ENCODE data around the gene MUC2. TPM values are rescaled to one million over a fixed set of nuclear protein-coding genes. Genes with fewer than 3 reads are reported as not detected.

Gene MUC2
- polyA plus RNA-seq, 3 donors, result not detected

DNA sequence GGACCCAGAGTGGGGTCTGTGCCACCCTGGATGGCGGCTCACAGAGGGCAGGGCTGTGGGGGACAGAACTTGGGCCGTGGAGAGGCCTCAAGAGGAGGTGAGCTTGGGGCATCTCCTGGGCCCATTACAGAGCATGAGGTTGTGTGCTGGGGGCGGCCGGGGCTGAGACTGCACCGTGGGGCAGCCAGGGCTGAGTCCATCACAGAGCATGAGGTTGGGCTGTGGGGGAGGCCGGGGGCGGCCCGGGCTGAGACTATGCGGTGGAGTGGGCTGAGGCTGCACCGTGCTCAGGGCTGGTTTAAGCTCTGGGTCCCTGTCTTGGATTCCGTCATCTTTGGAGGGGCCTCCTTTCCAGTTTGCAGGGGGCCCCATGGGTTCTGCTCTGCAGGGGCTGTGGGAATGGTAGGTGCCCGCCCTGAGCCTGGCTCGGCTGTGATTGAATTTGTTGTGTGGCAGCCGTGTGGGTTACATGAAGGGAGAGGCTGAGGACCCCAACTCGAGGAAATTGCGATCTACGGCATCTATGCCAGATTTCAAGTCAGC, 45.0 kb downstream of the MUC2 start:
- no peak overlapping the region for H3K27ac Mint-ChIP-seq
- no peaks in the 10 kb centered on the region for H3K27me3 ChIP-seq (ENCODE audit: control insufficient read depth in 2 of 2, insufficient read depth in 2 of 2, low read length in 2 of 2)
- no peaks in the 10 kb centered on the region for H3K4me1 Mint-ChIP-seq
- no peak overlapping the region for H3K4me3 Mint-ChIP-seq
- H3K27ac ChIP-seq (ENCODE audit: low read depth in 1 of 2, low read length in 2 of 2), result no peak overlapping the region
- WGBS (ENCODE audit: insufficient coverage), result 94% methylated on average over 15 of the region's 17 CpGs
- peaks cover 3 to 8% (median 3%) of the 10 kb centered on the region in 3 donors for H3K27me3 Mint-ChIP-seq (ENCODE audit: low read depth in 3 of 3)
- intact Hi-C loops (cut with micrococcal nuclease), result no loop called here
- no peaks in the 10 kb centered on the region for H3K4me1 ChIP-seq (ENCODE audit: control insufficient read depth in 1 of 2, insufficient read depth in 2 of 2, low read length in 2 of 2)
- no peak overlapping the region for H2AFZ ChIP-seq (ENCODE audit: insufficient read depth, low read depth, low read length, poor library complexity, severe bottlenecking)
- no peak overlapping the region for H3K4me2 ChIP-seq (replicated peaks; ENCODE audit: extremely low read depth, low read length, poor library complexity, severe bottlenecking)
- H3K9me3 ChIP-seq (replicated peaks in 1 of 2; ENCODE audit: control insufficient read depth in 1 of 2, insufficient read depth in 1 of 2, low read length in 2 of 2), result no peaks in the 10 kb centered on the region
- no peaks in the 10 kb centered on the region for H4K20me1 ChIP-seq (ENCODE audit: insufficient read depth, low read length)
- no peak for DNase-seq
- H3K4me3 ChIP-seq (replicated peaks in 1 of 3; ENCODE audit: low read depth in 2 of 3, low read length in 3 of 3), result no peak overlapping the region
- TF ChIP-seq CTCF (IDR thresholded peaks at IDR 0.05), result no peak
- no peak overlapping the region for H3K9ac ChIP-seq (ENCODE audit: insufficient read depth, low read length, poor library complexity, severe bottlenecking)
- no peaks in the 10 kb centered on the region for H3K79me2 ChIP-seq (ENCODE audit: insufficient read depth, low read length)
- no peaks in the 10 kb centered on the region for H3K36me3 Mint-ChIP-seq
- peaks cover 0 to 5% (median 2%) of the 10 kb centered on the region in 7 donors for H3K9me3 Mint-ChIP-seq
- no peaks in the 10 kb centered on the region for H3K36me3 ChIP-seq (replicated peaks in 1 of 2; ENCODE audit: control insufficient read depth in 1 of 2, insufficient read depth in 2 of 2, low read length in 2 of 2)

DNA sequence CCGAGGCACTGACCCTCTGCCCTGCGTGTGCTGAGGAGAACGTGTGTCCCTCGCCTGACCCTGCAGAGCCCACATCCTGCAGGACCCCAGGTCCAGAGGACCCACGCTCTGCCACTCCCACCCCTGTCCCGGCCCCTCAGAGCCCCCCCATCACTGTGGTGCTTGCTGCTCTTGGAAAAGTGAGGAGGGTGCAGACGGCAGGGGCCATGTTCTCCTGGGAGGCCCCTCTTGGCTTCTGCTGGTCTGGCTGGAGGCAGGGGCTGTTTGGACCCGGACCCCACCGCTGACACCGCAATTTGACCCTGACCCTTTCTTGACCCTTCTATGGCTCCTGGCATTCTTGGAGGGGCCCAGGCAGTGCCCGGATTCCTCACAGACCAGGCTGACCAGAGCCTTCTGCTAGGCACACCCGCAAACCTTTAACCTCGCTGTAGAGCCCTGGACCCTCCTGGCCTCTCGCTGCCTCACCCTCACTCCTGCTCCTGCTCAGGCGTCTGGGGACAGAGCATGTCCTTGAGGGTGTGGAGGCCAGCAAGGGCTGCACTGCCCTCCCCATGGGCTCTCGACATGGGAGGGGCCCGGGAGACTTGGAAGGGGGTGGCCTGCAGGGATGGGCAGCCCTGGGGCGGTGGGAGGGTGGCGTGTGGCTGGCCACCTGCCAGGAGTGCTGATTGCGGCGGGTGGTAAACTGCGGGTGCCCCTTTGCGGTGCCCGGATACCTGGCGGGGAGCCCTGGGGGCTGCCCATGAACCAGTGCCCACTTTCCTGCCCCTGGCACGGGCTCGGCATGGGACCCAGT, 46.1 kb downstream of the MUC2 start:
- Histone ChIP-seq H3K9me3 (replicated peaks in 1 of 2; ENCODE audit: control insufficient read depth in 1 of 2, insufficient read depth in 1 of 2, low read length in 2 of 2) (no peaks in the 10 kb centered on the region), H3K27me3 (ENCODE audit: control insufficient read depth in 2 of 2, insufficient read depth in 2 of 2, low read length in 2 of 2) (no peaks in the 10 kb centered on the region), H2AFZ (ENCODE audit: insufficient read depth, low read depth, low read length, poor library complexity, severe bottlenecking) (no peak overlapping the region), H3K27ac (ENCODE audit: low read depth in 1 of 2, low read length in 2 of 2) (no peak overlapping the region), H3K79me2 (ENCODE audit: insufficient read depth, low read length) (no peaks in the 10 kb centered on the region), H4K20me1 (ENCODE audit: insufficient read depth, low read length) (no peaks in the 10 kb centered on the region), H3K4me1 (ENCODE audit: control insufficient read depth in 1 of 2, insufficient read depth in 2 of 2, low read length in 2 of 2) (no peaks in the 10 kb centered on the region), H3K4me3 (replicated peaks in 1 of 3; ENCODE audit: low read depth in 2 of 3, low read length in 3 of 3) (no peak overlapping the region), H3K36me3 (replicated peaks in 1 of 2; ENCODE audit: control insufficient read depth in 1 of 2, insufficient read depth in 2 of 2, low read length in 2 of 2) (no peaks in the 10 kb centered on the region), H3K4me2 (replicated peaks; ENCODE audit: extremely low read depth, low read length, poor library complexity, severe bottlenecking) (no peak overlapping the region), H3K9ac (ENCODE audit: insufficient read depth, low read length, poor library complexity, severe bottlenecking) (no peak overlapping the region)
- Mint-ChIP-seq H3K9me3 (peaks cover 0 to 12% (median 4%) of the 10 kb centered on the region in 7 donors), H3K27ac (no peak overlapping the region), H3K4me3 (no peak overlapping the region), H3K27me3 (ENCODE audit: low read depth in 3 of 3) (peaks cover 3 to 5% (median 4%) of the 10 kb centered on the region in 3 donors), H3K4me1 (no peaks in the 10 kb centered on the region), H3K36me3 (no peaks in the 10 kb centered on the region)
- DNase-seq, result no peak
- 88% methylated on average over 25 of the region's 27 CpGs for WGBS (ENCODE audit: insufficient coverage)
- TF ChIP-seq CTCF (IDR thresholded peaks at IDR 0.05), result no peak
- intact Hi-C loops (cut with micrococcal nuclease), result no loop called here

All from CD14-positive monocyte (primary cell).